ENCODE measurements around the gene PLXNB1. TPM values are rescaled to one million over a fixed set of nuclear protein-coding genes. Genes with fewer than 3 reads are reported as not detected.

Gene PLXNB1
- total RNA-seq, 2 donors from 2014 or later = 69.4 to 73.0 TPM

DNA sequence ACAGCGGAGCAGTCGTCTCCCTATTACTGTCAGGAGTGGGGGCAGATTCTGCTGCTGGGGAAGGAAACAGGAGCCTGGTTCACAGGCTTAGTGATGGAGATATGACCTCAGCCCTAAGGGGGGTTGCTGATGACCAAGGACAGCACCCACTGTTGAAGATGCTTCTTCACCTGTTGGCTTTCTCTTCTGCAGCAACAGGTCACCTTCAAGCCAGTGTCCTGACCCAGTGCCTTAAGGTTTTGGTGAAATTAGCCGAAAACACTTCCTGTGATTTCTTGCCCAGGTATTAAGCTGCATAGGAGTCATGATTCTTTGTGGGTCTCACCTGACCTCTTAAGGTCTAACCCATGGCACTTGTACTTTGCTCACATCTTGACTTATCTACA is 30.6 kb upstream of the PLXNB1 start:
- Histone ChIP-seq H3K36me3 (peaks cover 60% of the 10 kb centered on the region), H3K4me1 (peaks cover 0 to 11% of the 10 kb centered on the region in 2 donors), H3K9me3 (no peaks in the 10 kb centered on the region), H3K27me3 (no peaks in the 10 kb centered on the region), H3K27ac (no peak overlapping the region), H3K4me3 (no peak overlapping the region)
- no peak for DNase-seq (ENCODE audit: low spot score)
- TF ChIP-seq, protein P1, sequence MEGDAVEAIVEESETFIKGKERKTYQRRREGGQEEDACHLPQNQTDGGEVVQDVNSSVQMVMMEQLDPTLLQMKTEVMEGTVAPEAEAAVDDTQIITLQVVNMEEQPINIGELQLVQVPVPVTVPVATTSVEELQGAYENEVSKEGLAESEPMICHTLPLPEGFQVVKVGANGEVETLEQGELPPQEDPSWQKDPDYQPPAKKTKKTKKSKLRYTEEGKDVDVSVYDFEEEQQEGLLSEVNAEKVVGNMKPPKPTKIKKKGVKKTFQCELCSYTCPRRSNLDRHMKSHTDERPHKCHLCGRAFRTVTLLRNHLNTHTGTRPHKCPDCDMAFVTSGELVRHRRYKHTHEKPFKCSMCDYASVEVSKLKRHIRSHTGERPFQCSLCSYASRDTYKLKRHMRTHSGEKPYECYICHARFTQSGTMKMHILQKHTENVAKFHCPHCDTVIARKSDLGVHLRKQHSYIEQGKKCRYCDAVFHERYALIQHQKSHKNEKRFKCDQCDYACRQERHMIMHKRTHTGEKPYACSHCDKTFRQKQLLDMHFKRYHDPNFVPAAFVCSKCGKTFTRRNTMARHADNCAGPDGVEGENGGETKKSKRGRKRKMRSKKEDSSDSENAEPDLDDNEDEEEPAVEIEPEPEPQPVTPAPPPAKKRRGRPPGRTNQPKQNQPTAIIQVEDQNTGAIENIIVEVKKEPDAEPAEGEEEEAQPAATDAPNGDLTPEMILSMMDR (IDR thresholded peaks at IDR 0.05) = no peak

DNA sequence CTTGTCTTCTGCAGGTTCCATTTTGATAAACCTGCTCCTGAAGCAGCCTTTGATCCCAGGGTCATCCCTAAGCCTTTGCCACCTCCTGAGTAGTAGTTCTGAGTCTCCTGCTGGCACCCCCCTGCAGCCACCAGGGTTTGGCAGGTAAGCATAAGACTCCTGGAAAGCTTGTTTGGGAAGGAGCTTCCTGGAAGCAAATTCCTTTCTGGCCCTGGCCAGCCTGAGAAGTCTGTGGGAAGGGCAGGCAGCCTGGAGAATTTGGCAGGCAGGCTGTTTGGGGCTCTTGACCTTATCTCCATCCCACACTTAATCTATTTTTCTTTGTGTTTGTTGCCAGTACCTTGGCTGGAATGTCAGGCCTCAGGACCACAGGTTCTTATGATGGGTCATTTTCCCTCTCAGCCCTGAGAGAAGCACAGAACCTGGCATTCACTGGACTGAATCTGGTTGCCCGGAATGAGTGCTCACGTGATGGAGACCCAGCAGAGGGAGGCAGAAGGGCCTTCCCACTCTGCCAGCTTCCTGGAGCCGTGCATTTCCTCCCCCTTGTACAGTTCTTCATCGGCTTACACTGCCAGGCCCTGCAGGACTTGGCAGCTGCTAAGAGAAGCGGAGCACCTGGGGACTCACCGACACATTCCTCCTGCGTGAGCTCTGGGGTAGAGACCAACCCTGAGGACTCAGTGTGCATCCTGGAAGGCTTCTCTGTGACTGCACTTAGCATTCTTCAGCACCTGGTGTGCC is 30.1 kb upstream of the PLXNB1 start:
- H3K4me3 ChIP-seq = no peak overlapping the region

DNA sequence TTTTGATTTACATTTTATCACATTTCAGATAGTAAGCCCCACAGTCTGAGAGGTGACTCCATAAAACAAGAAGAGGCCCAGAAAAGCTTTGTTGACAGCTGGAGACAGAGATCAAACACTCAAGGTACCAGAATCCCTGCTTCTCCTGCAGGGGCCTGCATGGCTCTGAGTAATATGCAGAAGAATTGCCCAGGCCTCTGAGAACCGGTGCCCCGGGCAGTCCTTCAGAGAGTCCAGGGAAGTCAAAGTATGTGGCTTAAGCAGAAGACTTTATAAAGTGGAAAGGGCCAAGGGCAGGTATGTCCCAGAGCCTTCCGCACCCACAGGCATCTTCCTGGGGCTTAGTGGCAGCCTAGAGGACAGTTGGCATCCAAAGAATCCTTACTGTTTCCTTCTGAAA is 29.4 kb upstream of the PLXNB1 start:
- Histone ChIP-seq H3K4me3 (no peak overlapping the region), H3K27me3 (no peaks in the 10 kb centered on the region), H3K9me3 (no peaks in the 10 kb centered on the region), H3K27ac (no peak overlapping the region), H3K36me3 (peaks cover 68% of the 10 kb centered on the region), H3K4me1 (no peaks in the 10 kb centered on the region)
- DNase-seq (ENCODE audit: low spot score) = no peak
- TF ChIP-seq, protein P1 (IDR thresholded peaks at IDR 0.05) = no peak

More for the DNA sequence above, 30.1 kb upstream of the PLXNB1 start:
- no peak for DNase-seq (ENCODE audit: low spot score)
- H3K36me3 ChIP-seq = peaks cover 65% of the 10 kb centered on the region
- H3K27ac ChIP-seq = no peak overlapping the region
- no peaks in the 10 kb centered on the region for H3K9me3 ChIP-seq
- no peaks in the 10 kb centered on the region for H3K27me3 ChIP-seq
- TF ChIP-seq, protein P1 (IDR thresholded peaks at IDR 0.05) = no peak
- H3K4me1 ChIP-seq = peaks cover 0 to 5% of the 10 kb centered on the region in 2 donors

DNA sequence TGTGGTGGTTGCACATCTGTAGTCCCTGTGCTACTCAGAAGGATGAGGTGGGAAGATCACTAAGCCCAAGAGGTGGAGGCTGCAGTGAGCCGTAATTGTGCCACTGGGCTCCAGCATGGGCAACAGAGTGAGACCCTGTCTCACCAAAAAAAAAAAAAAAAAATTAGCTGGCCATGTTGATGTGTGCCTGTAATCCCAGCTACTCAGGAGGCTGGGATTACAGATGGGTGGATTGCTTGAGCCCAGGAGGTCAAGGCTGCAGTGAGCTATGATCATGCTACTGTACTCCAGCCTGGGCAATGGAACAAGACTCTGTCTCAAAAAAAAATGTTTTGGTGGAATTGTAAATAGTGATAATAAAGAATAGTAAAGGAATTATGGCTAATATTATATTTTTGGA is 26.6 kb upstream of the PLXNB1 start:
- H3K9me3 ChIP-seq = no peaks in the 10 kb centered on the region
- H3K36me3 ChIP-seq = peaks cover 88% of the 10 kb centered on the region
- DNase-seq (ENCODE audit: low spot score) = no peak
- no peaks in the 10 kb centered on the region for H3K27me3 ChIP-seq
- no peak overlapping the region for H3K27ac ChIP-seq
- TF ChIP-seq, protein P1 (IDR thresholded peaks at IDR 0.05) = no peak
- H3K4me3 ChIP-seq = no peak overlapping the region
- no peaks in the 10 kb centered on the region for H3K4me1 ChIP-seq

DNA sequence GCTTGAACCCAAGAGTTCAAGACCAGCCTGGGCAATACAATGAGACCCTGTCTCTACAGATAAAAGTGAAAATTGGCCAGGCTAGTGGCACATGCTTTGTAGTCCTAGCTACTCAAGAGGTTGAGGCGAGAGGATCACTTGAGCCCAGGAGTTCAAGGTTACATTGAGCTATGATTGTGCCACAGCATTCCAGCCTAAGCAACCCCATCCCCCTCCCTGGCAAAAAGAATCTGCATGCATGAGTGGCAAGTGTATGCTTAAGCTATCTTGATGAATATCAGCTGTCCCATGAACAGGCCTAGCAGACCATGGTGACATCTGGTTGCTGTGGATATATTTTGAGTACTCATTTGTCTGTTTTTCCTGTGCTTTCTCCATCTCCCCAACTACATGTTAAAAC is 21.4 kb upstream of the PLXNB1 start:
- peaks cover 0 to 10% of the 10 kb centered on the region in 2 donors for H3K4me1 ChIP-seq
- no peak overlapping the region for H3K27ac ChIP-seq
- TF ChIP-seq, protein P1 (IDR thresholded peaks at IDR 0.05) = no peak
- H3K9me3 ChIP-seq = no peaks in the 10 kb centered on the region
- no peak for DNase-seq (ENCODE audit: low spot score)
- peaks cover 51% of the 10 kb centered on the region for H3K36me3 ChIP-seq
- H3K27me3 ChIP-seq = no peaks in the 10 kb centered on the region
- no peak overlapping the region for H3K4me3 ChIP-seq

Data from right atrium auricular region (tissue), 2 donors.